GM18868 (cell line): Measurements from ENCODE around the gene SMIM43.
"Not testable (repeated sequence)": the region's sequence is repeated elsewhere in the genome, so short reads cannot be mapped to it uniquely, and the experiment has no call there.

Experiments used
- ATAC-seq: cut with Tn5 transposase; IDR thresholded peaks from one replicate; pipeline ENCODE4 v1.9.1; 2021; ENCODE audit warnings: mild to moderate bottlenecking, moderate library complexity; ENCODE audit not compliant: unreplicated experiment

SMIM43 gene

DNA sequence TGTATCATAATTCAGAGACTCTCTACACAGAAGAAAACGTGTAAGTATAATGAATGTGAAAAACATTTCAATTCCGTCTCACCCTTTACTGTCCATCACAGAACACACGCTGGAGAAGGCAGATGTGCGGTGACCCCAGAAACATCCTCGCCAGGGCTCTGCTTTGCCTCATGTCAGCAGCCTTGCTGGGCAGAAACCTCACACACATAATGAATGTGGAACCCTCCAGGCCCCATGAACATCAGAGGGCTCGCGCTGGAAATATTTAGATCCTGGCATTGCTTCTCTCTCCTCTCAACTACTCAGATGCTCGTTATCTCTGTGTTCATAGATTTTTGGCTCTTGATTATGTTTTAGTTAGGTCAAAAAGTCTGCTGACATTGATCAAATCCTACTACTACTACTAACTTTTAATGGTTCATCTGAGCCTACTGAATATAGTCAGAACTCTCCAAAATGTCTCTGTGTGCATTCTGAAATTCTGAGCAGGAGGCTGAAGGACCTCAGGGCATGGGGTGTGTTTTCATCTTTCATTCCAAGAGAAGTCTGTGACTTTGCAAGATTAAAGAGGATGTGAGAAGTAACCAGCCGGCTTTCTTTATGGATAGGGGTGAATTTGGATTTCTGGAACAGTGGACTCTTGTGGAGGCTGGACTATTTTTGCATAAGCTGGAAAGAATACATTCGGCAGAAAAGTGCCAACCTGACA is 27.0 kb downstream of the SMIM43 start:
- ATAC-seq: no peak

- ATAC-seq: peak; percentile 74
Measured at GRCh38 chr4:121736735-121737351, 28.1 kb downstream of the SMIM43 start.

GRCh38 chr4:121734571-121734970 is 30.4 kb downstream of the SMIM43 start:
- no peak for ATAC-seq

- ATAC-seq: no peak
Measured at GRCh38 chr4:121733942-121734341, 31.0 kb downstream of the SMIM43 start.

DNA sequence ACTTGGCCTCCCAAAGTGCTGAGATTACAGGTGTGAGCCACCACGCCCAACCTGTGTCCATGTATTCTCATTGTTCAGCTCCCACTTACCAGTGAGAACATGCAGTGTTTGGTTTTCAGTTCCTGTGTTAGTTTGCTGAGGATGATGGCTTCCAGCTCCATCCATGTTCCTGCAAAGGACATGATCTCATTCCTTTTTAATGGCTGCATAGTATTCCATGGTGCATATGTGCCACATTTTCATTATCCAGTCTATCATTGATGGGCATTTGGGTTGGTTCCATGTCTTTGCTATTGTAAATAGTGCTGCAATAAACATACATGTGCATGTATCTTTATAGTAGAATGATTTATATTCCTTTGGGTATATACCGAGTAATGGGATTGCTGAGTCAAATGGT is 35.2 kb downstream of the SMIM43 start:
- ATAC-seq: not testable (repeated sequence)

DNA sequence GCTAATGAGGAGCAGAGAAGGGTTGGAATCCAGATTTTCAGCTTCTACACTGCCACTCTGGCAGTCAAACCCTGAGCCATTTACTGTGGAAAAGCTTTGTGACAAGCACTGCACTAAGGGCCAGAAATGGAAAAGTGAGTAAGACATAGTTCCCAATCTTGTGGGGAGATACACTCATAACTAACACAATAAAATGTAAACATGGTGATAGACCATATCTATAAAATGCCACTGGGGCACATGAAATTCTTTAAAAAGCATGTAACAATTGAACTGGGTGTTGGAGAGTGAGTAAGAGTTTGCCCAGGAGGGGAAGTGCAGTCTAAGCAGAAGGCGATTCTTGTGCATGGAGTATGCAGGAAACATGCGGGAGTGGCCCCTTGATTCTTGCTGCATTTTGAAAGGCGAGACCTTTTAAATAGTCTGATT is 36.2 kb downstream of the SMIM43 start:
- ATAC-seq: no peak

- no peak for ATAC-seq
Measured at GRCh38 chr4:121728066-121728465, 36.9 kb downstream of the SMIM43 start.

DNA sequence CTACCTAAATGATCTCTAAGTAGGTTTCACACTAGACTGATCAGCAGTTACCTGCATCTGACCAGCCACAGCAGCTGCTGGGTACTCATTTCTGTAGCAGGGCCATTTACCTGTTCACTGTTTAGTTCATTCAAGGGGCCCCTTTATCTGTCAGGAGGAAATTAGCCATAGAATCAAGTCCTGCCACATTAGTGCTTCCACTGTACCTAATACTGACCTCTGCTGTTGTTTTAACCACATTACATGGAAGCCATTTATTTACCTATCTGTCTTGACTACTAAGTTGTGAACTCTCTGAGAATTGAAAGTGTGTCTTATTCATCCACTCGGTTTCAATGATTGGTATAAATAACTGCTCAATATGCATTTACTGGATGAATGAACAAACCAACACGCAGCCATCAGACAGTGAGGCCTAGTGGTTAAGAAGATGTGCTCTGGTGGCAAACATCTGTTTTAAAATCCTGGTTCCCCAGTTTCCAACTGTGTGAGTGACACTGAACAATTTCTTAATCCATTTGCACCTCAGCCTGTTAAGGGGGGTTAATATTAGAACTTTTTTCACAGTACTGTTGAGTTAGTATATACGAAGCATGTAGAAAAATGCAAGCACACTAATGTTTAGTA is 38.2 kb downstream of the SMIM43 start:
- ATAC-seq: peak; percentile 97

GRCh38 chr4:121724671-121725070 is 40.3 kb downstream of the SMIM43 start:
- no peak for ATAC-seq

DNA sequence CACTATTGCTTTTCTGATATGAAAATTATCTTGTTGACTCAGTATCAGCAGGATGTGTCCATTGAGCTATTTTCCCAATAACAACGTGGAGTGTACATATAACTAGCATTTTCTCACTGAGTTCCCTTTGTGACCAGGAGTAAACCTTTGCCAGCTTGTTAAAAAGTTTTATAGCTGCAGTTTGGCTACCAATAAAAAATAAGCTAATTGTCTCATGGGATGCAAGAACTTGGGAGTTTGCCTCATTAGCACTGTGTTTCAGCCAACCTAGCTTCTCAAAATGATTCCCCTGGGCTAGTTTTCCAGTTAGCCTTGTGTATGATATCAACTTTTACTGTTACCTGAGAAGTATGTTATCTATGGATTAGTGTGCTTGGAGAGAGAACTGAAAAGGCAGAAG is 43.3 kb downstream of the SMIM43 start:
- ATAC-seq: no peak

DNA sequence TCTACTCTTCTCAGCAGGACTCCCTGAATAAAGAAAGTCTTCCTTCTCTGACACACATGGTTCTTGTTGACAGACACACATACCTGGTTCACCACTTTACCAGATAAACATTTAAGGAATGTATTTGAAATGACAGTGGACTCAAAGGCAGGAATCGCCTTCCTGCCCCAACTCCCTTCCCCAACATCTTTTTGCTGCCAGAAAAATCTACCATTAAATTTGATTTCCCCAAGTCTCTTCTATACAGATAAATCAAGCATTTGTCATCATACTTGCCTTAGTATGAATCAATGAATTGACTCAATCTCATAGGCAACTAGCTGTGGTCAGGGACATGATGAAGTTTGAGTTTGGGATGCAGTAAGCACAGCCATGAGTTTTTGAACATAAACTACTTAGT is 44.9 kb downstream of the SMIM43 start:
- ATAC-seq: no peak

- ATAC-seq: no peak
Measured at GRCh38 chr4:121717680-121718237, 47.2 kb downstream of the SMIM43 start.

DNA sequence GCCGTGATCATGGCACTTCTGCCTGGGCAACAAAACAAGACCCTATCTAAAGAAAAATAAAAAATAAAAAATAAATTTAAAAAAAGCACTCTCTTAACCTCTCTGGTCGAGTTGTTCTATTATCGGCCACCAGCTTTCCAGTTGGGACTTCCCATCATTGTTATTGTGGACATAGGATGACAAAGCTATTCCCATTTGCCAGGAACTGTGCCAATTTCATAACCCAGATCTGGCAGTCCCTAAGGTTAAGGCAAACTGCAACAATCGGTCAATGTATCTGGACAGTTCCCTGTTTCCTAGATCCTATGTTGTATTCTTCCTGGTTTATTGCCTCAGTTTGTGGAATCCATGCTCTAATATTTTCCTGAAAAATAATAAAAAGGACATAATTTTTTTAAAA is 50.4 kb downstream of the SMIM43 start:
- ATAC-seq: no peak

- ATAC-seq: no peak
Measured at GRCh38 chr4:121712783-121713182, 52.2 kb downstream of the SMIM43 start.

- peak; percentile 1 for ATAC-seq
Measured at GRCh38 chr4:121712001-121712651, 52.8 kb downstream of the SMIM43 start.

- peak; percentile 96 for ATAC-seq
Measured at GRCh38 chr4:121711263-121712000, 53.5 kb downstream of the SMIM43 start.

DNA sequence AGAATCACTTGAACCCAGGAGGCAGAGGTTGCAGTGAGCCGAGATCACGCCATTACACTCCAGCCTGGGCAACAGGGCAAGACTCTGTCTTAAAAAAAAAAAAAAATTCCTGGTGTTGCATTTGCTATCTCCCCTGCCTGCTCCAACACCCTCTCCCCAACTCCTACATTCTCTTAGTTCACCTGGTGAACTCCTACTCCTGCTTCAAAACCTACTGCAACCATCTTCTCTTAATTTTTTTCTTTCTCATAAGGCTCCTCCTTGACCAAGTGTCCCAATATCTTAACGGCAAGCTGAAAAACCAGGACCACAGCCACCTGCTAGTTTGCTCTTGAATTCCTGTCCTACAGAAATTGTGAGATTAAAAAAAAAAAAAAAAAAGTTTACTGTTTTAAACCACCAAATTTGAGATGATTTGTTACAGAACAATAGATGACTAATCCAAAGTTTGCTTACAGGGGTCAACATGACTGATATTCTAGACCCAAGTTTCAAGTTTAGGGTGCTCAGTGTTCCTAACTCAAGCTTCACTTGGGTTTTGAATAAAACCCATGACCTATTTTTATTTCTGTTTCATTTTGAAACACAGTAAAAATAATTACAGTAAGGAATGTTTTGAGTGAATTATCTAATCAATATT is 55.1 kb downstream of the SMIM43 start:
- ATAC-seq: peak; percentile 29
